GM18873 (cell line): ENCODE measurements around the gene OR4D1.
"Not testable (repeated sequence)": the region's sequence is repeated elsewhere in the genome, so short reads cannot be mapped to it uniquely, and the experiment has no call there.

ENCODE experiments used
- ATAC-seq: cut with Tn5 transposase; IDR thresholded peaks from one replicate; pipeline ENCODE4 v1.9.1; 2021; ENCODE audit warnings: mild to moderate bottlenecking, moderate library complexity, moderate number of reproducible peaks; ENCODE audit not compliant: unreplicated experiment, low FRiP score

Gene OR4D1

GRCh38 chr17:58147930-58148434 lies at the start of gene OR4D1:
OR4D1 (plus strand) TSS chr17:58148384; CDS start chr17:58155154, 6,770 bp downstream.
- ATAC-seq = no peak

DNA sequence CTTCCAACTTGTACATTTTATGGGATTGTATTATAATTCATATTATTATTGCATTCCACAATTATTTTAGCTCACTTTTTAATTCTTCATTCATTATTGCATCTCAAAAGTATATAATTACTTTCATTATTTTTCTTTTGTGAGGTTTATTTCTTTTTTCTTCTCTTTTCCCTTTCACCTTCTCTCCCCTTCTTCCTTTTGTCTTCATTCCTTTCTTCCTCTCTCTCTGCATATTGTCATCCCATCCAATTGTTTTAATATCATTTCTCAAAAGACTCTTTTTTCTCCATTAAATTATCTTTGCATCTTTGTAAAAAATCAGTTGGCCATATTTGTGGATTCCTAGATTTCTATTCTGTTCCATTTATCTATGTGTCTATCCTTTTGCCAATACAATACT lies 47.7 kb upstream of the OR4D1 start:
- ATAC-seq = no peak

DNA sequence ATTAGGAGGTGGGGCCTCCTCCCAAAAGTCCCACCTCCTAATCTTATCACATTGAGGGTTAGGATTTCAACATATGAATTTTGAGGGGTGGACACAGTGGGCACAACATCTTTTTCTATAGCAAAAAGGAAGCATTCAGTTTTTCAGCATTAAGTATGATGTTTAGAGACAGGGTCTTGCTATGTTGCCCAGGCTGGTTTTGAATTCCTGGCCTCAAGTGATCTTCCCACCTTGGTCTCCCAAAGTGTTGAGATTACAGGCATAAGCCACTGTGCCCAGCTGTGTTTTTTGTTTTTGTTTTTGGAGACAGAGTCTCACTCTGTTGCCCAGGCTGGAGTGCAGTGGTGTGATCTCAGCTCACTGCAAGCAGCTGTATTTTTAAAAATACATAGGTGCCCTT lies 46.3 kb upstream of the OR4D1 start:
- not testable (repeated sequence) for ATAC-seq

GRCh38 chr17:58105093-58105492 lies 43.1 kb upstream of the OR4D1 start:
- ATAC-seq = no peak

GRCh38 chr17:58107306-58107705 lies 40.9 kb upstream of the OR4D1 start:
- no peak for ATAC-seq

- ATAC-seq = no peak
Measured at GRCh38 chr17:58109197-58109596, 39.0 kb upstream of the OR4D1 start.

GRCh38 chr17:58110012-58110411 lies 38.2 kb upstream of the OR4D1 start:
- no peak for ATAC-seq

DNA sequence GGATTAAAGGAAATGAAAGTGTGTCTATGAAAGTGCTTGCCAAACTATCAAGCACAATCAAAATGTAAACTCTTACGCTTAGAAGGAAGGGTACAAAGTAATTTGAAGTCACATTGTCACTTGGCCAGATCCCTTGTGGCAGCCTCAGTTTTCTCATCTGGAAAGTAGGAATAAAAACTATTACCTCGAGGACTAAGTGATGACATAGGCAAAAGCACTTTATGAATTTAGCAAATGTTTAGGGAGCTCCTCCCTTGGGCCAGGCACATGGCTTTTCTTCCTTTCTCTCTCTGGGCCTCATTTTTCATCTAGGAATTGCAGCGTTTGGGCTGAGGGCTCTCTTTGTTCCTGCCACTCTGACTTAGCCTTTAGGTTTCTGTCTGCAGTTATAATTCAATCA lies 36.5 kb upstream of the OR4D1 start:
- ATAC-seq = no peak

GRCh38 chr17:58112970-58113631 lies 35.1 kb upstream of the OR4D1 start:
- ATAC-seq = no peak

GRCh38 chr17:58113947-58114346 lies 34.2 kb upstream of the OR4D1 start:
- ATAC-seq = no peak

- ATAC-seq = no peak
Measured at GRCh38 chr17:58117382-58117781, 30.8 kb upstream of the OR4D1 start.

GRCh38 chr17:58119491-58119890 lies 28.7 kb upstream of the OR4D1 start:
- ATAC-seq = no peak

DNA sequence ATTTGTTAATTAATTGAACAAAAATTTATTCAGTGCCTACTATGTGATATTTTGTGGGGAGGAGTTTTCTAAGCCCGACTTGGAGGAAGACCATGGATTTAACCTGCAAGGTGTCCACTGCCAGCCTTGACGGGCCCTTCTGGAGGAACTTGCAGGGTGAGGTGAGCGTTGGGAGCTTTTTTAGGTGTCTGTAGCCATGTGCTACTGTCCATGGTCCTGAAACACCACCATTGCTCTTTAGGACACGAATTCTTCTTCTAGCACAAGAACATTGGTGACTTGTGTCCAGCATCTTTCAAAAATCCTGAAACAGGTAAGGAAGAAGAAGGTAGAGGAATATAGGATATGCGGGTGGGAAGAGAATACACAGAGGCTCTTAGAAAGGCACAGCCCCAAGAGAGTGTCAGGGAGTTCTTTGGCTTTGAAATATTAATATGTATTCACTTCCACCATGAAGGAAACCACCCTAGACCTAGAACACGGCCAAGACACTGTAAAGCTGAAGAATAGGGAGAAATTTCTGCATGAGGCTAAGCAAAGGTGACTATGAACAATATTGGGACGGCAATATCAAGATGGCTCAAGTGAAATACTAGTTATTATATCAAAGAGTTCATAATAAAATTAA lies 27.9 kb upstream of the OR4D1 start:
- ATAC-seq = no peak

DNA sequence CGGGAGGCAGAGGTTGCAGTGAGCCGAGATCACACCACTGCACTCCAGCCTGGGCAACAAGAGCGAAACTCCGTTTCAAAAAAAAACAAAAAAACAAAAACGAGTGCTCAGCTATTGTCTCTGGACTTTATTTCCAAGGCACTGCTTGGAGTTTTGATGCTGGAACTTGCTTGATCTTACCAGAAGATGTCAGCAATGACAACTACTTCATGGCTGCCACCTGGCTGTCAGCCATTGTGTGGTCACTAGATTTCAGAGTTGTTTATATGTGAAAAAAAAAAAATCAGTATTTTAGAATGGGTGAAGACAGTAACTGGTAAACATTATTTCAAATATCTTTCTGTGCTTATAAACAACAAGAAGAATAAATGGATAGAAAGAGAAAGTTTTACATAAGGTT lies 26.3 kb upstream of the OR4D1 start:
- ATAC-seq = no peak

DNA sequence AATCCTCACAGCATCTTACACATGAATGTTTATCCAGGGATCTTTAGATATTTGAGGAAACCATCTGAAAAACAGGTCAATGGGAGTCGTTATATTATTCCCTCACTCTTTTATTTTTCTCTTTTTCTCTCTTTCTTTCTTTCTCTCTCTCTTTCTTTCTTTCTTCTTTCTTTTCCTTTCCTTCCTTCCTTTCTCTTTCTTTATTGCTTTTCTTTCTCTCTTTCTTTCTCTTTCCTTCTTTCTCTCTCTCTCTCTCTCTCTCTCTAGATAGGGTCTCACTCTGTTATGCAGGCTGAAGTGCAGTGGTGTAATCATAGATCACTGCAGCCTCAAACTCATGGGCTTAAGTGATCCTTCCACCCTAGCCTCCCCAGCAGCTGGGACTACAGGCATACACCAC lies 20.3 kb upstream of the OR4D1 start:
- ATAC-seq = no peak

DNA sequence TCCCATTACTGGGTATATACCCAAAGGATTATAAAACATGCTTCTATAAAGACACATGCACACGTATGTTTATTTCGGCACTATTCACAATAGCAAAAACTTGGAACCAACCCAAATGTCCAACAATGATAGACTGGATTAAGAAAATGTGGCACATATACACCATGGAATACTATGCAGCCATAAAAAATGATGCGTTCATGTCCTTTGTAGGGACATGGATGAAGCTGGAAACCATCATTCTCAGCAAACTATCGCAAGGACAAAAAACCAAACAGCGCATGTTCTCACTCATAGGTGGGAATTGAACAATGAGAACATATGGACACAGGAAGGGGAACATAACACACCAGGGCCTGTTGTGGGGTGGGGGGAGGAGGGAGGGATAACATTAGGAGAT lies 15.5 kb upstream of the OR4D1 start:
- not testable (repeated sequence) for ATAC-seq

- no peak for ATAC-seq
Measured at GRCh38 chr17:58136669-58137279, 11.4 kb upstream of the OR4D1 start.

DNA sequence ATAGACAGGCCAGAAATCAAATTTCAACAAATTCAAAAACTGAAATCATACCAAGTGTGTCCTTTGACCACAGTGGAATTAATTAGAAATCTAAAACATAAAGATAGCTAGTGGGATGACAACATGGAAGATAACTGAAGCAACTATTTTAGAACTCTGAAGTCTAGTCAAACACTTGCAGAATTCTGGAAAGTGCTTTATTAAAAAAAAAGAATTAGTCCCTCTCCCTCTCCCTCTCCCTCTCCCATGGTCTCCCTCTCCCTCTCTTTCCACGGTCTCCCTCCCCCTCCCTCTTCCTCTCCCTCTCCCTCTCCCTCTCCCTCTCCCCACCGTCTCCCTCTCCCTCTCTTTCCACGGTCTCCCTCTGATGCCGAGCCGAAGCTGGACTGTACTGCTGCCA lies 6.7 kb upstream of the OR4D1 start:
- no peak for ATAC-seq

- not testable (repeated sequence) for ATAC-seq
Measured at GRCh38 chr17:58143335-58143734, 4.8 kb upstream of the OR4D1 start.

DNA sequence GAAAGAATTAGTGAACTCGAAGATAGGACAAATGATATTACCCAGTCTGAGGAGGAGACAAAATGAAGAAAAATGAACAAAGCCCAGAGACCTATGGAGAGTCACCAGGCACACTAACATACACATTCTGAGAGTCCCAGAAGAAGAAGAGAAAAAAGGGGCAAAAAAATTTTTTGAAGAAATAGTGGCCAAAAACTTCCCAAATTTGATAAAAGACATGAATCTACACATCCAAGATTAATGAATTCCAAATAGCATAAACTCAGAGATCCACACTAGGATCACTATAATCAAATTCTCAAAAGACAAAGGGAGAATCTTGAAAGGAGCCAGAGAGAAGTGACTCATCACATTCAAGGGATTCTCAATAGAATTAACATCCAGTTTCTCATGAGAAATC lies 3.4 kb upstream of the OR4D1 start:
- no peak for ATAC-seq

DNA sequence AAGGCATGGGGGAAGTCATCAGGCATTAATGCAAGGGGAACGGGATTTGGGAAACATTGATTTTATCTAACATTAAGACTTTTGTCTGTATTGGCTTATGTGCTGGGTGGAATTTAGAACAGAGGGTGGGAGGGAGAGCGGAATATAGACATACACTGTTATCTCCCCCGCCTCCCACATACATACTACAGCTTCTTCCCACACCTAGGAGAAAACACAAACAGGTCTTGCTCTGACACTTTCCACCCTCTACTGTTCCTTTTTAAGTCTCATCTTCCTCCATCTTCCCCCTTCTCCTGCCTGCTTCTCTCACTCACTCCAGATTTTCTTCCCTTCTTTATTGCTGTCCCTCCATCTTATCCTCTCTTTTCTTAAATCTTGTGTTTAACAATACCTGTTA lies 425 bp downstream of the OR4D1 start:
- no peak for ATAC-seq

DNA sequence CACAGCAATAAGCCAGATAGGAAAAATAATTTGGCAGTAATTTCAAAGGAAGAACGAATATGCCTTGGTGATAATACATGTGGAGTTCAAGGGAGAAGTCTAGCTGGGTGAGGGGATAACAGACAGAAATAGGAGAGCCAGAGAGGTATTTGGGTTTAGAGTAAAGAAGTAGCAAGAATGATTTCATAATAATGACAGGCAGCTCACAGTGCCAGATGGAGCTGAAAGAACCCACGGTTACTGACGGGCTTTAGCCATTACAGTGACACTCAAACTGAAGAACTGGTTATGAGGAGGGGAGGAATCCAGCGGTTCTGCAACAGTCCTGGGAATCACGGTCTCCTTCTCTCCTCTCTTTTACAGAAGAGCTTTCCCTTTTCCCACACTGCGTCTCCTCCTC lies 2.2 kb downstream of the OR4D1 start:
- ATAC-seq = no peak
